Esophagus muscularis mucosa (tissue), 4 donors: ENCODE data around the gene DEK. TPM values are rescaled to one million over a fixed set of nuclear protein-coding genes. Genes with fewer than 3 reads are reported as not detected.
"Not testable (repeated sequence)": the region's sequence is repeated elsewhere in the genome, so short reads cannot be mapped to it uniquely, and the experiment has no call there.

Source experiments
- DNase-seq: peaks from one replicate; pipeline ENCODE4 v3.0.0-alpha.2; 2017; ENCODE audit errors: extremely low spot score
- H3K27ac ChIP-seq, 4 donors: fragments of 200-600 bp; sonication (generic); replicated peaks in 1 of 4; 1 replicate in 3 of 4; 2 replicates in 1 of 4; pipeline ENCODE4 v1.5.1; 2016 to 2019; ENCODE audit warnings: mild to moderate bottlenecking in 1 of 4
- H3K27me3 ChIP-seq, 4 donors: fragments of 200-600 bp; sonication (generic); one replicate each; pipeline versions ENCODE4 v1.5.1 to v1.6.0; 2016 to 2019
- H3K36me3 ChIP-seq, 4 donors: fragments of 200-600 bp; sonication (generic); one replicate each; pipeline ENCODE4 v1.5.1; 2016 to 2019
- H3K4me1 ChIP-seq, 4 donors: fragments of 200-600 bp; sonication (generic); one replicate each; pipeline ENCODE4 v1.5.1; 2016 to 2019
- H3K4me3 ChIP-seq, 4 donors: fragments of 200-600 bp; sonication (generic); 1 replicate in 2 of 4; 2 replicates in 2 of 4; pipeline ENCODE4 v1.5.1; 2016 to 2019; ENCODE audit warnings: mild to moderate bottlenecking in 4 of 4, moderate library complexity in 1 of 4
- H3K9me3 ChIP-seq, 4 donors: fragments of 200-600 bp; sonication (generic); 1 replicate in 3 of 4; 2 replicates in 1 of 4; pipeline ENCODE4 v1.5.1; 2016 to 2019
- EP300 ChIP-seq: sonication (generic); formaldehyde crosslinking; IDR thresholded peaks from one replicate; pipeline ENCODE4 v1.6.1; 2017; ENCODE audit warnings: antibody characterized with exemption
- POLR2A ChIP-seq: fragments of 450-650 bp; IDR thresholded peaks from one replicate; pipeline ENCODE4 v1.6.1; 2017; ENCODE audit warnings: antibody characterized with exemption, moderate library complexity, mild to moderate bottlenecking, low read depth
- POLR2AphosphoS5 ChIP-seq, 2 donors: sonication (generic); formaldehyde crosslinking; IDR thresholded peaks; one replicate each; pipeline ENCODE4 v1.6.1; 2017; ENCODE audit warnings: antibody characterized with exemption in 2 of 2
- WGBS: methylation state at CpG from one replicate; pipeline ENCODE4 v1.1.5; 2018; 5-methylcytosine and 5-hydroxymethylcytosine counted together
- intact Hi-C: fragments of 100-400 bp; cut with DNase I; formaldehyde crosslinking; loops from one replicate; pipeline ENCODE4 v1.15.1; 2023
- total RNA-seq, 4 donors: library from RNA; depleted of rRNA; stranded (reverse); fragments of >200 nt; gene quantifications; one replicate each; pipeline versions ENCODE4 v1.1.0 to v1.2.1, GENCODE V29; 2016
- TF ChIP-seq, protein P1 (sequence below), 3 experiments: fragments of 200-600 bp in 2 of 3; fragments of 450-650 bp in 1 of 3; sonication (generic) in 2 of 3; IDR thresholded peaks; one replicate each; pipeline ENCODE4 v1.5.1; 2017 to 2019; ENCODE audit warnings: antibody characterized with exemption in 3 of 3, mild to moderate bottlenecking in 2 of 3, moderate library complexity in 1 of 3

The DEK gene
- total RNA-seq, 4 donors from 2014 or later = 134 to 189 (median 142) TPM

GRCh38 chr6:18209539-18210197 lies 54.7 kb downstream of the DEK start:
- no peaks in the 10 kb centered on the region for H3K9me3 ChIP-seq
- intact Hi-C loops = no loop called here
- no peaks in the 10 kb centered on the region for H3K27me3 ChIP-seq
- H3K36me3 ChIP-seq = peaks cover 0 to 64% (median 35%) of the 10 kb centered on the region in 4 donors
- DNase-seq = no peak
- H3K4me1 ChIP-seq = peaks cover 4 to 19% (median 13%) of the 10 kb centered on the region in 4 donors
- TF ChIP-seq POLR2A (no peak), POLR2AphosphoS5 (IDR thresholded peaks at IDR 0.05) (no peak), EP300 (no peak)
- TF ChIP-seq, protein P1, sequence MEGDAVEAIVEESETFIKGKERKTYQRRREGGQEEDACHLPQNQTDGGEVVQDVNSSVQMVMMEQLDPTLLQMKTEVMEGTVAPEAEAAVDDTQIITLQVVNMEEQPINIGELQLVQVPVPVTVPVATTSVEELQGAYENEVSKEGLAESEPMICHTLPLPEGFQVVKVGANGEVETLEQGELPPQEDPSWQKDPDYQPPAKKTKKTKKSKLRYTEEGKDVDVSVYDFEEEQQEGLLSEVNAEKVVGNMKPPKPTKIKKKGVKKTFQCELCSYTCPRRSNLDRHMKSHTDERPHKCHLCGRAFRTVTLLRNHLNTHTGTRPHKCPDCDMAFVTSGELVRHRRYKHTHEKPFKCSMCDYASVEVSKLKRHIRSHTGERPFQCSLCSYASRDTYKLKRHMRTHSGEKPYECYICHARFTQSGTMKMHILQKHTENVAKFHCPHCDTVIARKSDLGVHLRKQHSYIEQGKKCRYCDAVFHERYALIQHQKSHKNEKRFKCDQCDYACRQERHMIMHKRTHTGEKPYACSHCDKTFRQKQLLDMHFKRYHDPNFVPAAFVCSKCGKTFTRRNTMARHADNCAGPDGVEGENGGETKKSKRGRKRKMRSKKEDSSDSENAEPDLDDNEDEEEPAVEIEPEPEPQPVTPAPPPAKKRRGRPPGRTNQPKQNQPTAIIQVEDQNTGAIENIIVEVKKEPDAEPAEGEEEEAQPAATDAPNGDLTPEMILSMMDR (IDR thresholded peaks at IDR 0.05) = no peak
- no peak overlapping the region for H3K4me3 ChIP-seq
- WGBS = 81% methylated on average over 12 of the region's 12 CpGs
- no peak overlapping the region for H3K27ac ChIP-seq

GRCh38 chr6:18208778-18209177 lies 55.6 kb downstream of the DEK start:
- intact Hi-C loops, H3K27ac ChIP-seq: not testable (repeated sequence)
- H3K36me3 ChIP-seq = peaks cover 0 to 59% (median 29%) of the 10 kb centered on the region in 4 donors

GRCh38 chr6:18207949-18208348 lies 56.4 kb downstream of the DEK start:
- no peaks in the 10 kb centered on the region for H3K27me3 ChIP-seq
- H3K27ac ChIP-seq = peak overlapping the region in 2 of 4 donors; percentile 27 to 62
- peak overlapping the region in 2 of 4 donors; percentile 15 to 29 for H3K4me3 ChIP-seq
- H3K4me1 ChIP-seq = peaks cover 4 to 19% (median 13%) of the 10 kb centered on the region in 4 donors
- TF ChIP-seq POLR2AphosphoS5 (IDR thresholded peaks at IDR 0.05) (no peak), POLR2A (no peak), EP300 (no peak)
- TF ChIP-seq, protein P1 (IDR thresholded peaks at IDR 0.05) = no peak
- intact Hi-C loops = no loop called here
- H3K36me3 ChIP-seq = peaks cover 0 to 57% (median 30%) of the 10 kb centered on the region in 4 donors
- no peaks in the 10 kb centered on the region for H3K9me3 ChIP-seq
- DNase-seq = no peak
- WGBS = 46% methylated on average over 2 of the region's 2 CpGs

More at GRCh38 chr6:18208778-18209177, 55.6 kb downstream of the DEK start:
- H3K4me1 ChIP-seq = peaks cover 4 to 19% (median 13%) of the 10 kb centered on the region in 4 donors
- H3K4me3 ChIP-seq, H3K27me3 ChIP-seq, DNase-seq, H3K9me3 ChIP-seq: not testable (repeated sequence)
- WGBS = 96% methylated on average over 9 of the region's 9 CpGs

DNA sequence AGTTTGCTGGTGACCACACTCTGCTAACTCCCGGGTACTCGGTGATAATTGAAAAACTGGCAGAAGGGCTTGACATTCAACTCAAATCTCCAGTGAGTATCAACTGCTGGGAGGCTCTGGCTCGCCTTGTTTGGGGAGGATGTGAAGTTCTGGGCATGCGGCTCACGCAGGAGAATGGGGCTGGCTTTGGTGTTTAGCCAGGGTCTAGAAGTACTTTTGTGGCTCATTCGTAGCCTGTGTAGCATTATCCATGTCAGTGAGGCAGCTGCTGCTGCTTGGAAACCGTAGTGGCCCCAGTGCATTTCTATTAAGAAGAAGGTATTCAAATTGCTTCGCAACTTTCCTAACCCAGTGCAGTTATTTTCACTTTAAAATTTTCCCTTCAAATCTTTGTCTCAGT lies 56.9 kb downstream of the DEK start:
- Histone ChIP-seq H3K9me3 (no peaks in the 10 kb centered on the region), H3K27ac (peak overlapping the region in 3 of 4 donors; percentile 27 to 62 (median 27)), H3K4me3 (peak overlapping the region in 2 of 4 donors; percentile 15 to 29), H3K36me3 (peaks cover 0 to 57% (median 32%) of the 10 kb centered on the region in 4 donors), H3K4me1 (peaks cover 4 to 19% (median 13%) of the 10 kb centered on the region in 4 donors), H3K27me3 (no peaks in the 10 kb centered on the region)
- TF ChIP-seq POLR2AphosphoS5 (IDR thresholded peaks at IDR 0.05) (peak in 1 of 2 donors; percentile 48), POLR2A (no peak)
- intact Hi-C loops = no loop called here
- 31% methylated on average over 4 of the region's 8 CpGs for WGBS
- DNase-seq = no peak

GRCh38 chr6:18206591-18206990 lies 57.7 kb downstream of the DEK start:
- H3K4me3 ChIP-seq = no peak overlapping the region
- TF ChIP-seq POLR2AphosphoS5 (IDR thresholded peaks at IDR 0.05) = no peak
- no peak for TF ChIP-seq EP300
- no peak for TF ChIP-seq POLR2A
- TF ChIP-seq, protein P1 (IDR thresholded peaks at IDR 0.05) = no peak
- H3K27ac ChIP-seq = peak overlapping the region in 1 of 4 donors; percentile 62
- no peaks in the 10 kb centered on the region for H3K9me3 ChIP-seq
- H3K36me3 ChIP-seq = peaks cover 0 to 61% (median 35%) of the 10 kb centered on the region in 4 donors
- no peak for DNase-seq
- peaks cover 4 to 19% (median 13%) of the 10 kb centered on the region in 4 donors for H3K4me1 ChIP-seq
- intact Hi-C loops = no loop called here
- 97% methylated on average over 6 of the region's 6 CpGs for WGBS
- no peaks in the 10 kb centered on the region for H3K27me3 ChIP-seq
